Stimulated activated CD4-positive, alpha-beta T cell treated with anti-CD3 and anti-CD28 coated beads, Interleukin-12 subunit alpha, Interleukin-12 subunit beta, amount 100 ng/mL, for 24 hours (primary cell): ENCODE data around the gene EXOC3L4.
"Not testable (repeated sequence)": the region's sequence is repeated elsewhere in the genome, so short reads cannot be mapped to it uniquely, and the experiment has no call there.

Source experiments
- DNase-seq, 2 experiments: peaks; one replicate each; pipeline ENCODE4 v3.0.0-alpha.2; 2020; ENCODE audit warnings: low read depth in 2 of 2

The EXOC3L4 gene

DNA sequence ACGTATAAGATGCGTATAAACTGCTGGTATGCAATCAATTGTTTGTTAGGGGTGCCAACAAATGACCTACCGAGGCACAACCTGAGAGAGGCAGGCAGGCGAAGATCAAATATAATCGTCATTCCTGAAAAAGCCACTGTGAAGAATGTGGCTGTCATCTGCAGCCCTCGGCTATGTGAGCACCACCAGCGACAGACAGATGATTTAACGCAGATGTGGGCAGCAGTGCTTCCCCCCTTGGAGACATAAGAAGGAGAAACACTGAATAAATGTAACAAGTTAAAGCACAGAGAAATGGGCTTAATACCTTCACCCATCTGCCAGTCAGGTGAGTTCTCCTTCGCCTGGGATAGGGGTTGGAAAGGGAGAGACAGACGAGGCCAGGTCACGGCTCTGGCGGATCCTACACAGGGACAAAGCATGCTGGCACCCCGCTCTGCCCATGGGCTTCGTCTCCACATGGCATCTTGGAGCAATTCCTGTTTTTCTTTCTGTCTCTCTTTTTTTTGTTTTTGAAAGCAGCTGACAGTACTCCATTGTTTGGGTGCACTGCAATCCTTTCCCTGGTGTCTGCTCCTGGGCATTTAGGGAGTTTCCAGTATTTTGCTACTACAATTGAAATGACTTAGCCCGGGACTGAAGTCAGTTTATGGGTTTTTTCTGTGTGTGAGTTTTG, 56.9 kb downstream of the EXOC3L4 start:
- DNase-seq: no peak

DNA sequence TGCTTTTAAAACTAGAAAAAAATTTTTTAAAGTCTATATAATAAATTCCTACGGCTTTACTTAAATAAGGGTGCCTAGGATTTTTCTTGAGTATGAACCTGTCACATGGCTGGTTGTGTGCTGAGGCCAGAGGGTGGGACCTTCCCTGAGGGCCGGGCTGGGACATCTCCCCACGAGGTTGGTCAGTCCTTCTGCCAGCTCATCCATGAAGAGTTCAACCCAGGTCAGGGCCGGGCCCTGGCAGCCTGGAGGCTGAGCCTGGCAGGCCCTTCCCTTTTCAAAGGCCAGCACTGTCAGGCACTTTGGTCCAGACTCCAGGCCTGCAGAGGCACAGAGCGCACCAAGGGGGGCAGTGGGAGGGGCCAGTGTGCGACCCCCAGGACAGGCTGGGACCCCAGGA, 60.5 kb downstream of the EXOC3L4 start:
- no peak for DNase-seq

DNA sequence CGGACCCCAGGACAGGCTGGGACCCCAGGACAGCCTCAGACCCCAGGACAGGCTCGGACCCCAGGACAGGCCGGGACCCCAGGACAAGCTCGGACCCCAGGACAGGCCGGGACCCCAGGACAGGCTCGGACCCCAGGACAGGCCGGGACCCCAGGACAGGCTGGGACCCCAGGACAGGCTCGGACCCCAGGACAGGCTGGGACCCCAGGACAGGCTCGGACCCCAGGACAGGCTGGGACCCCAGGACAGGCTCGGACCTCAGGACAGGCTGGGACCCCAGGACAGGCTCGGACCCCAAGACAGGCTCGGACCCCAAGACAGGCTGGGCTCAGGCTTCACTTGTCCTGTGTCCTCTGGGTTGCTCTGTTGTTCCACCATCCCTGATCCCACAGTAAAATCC, 60.9 kb downstream of the EXOC3L4 start:
- not testable (repeated sequence) for DNase-seq

GRCh38 chr14:103155826-103156394, 61.4 kb downstream of the EXOC3L4 start:
- DNase-seq: no peak

- DNase-seq: no peak
Observed at GRCh38 chr14:103156651-103157378, 62.3 kb downstream of the EXOC3L4 start.

DNA sequence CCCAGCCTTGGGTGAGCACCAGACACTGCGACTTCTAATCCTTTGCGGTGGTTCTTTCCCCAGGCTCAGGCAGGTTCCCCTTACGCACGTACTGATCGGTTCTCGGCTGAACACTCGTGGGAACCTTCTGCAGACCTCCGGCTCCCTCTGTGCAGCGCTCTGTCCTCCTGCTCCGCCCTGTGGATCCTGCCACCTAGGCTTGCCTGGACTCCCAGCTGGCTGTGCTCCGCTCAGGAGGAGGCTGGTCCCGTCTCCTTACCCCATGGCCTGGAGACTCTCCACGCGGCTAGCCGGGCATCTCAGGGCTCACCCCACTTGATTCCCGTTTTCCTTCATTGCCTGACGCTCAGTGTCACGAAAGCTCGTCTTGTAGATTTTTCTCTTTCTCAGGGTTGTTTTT, 63.4 kb downstream of the EXOC3L4 start:
- no peak for DNase-seq

GRCh38 chr14:103158688-103159087, 64.2 kb downstream of the EXOC3L4 start:
- no peak for DNase-seq
